Activated T-cell treated with anti-CD3 and anti-CD28 coated beads, Interleukin-2, amount 50 U/mL, for 72 hours (primary cell): ENCODE measurements around the gene TMEM123. TPM values are rescaled to one million over a fixed set of nuclear protein-coding genes. Genes with fewer than 3 reads are reported as not detected.
"Not testable (repeated sequence)": the region's sequence is repeated elsewhere in the genome, so short reads cannot be mapped to it uniquely, and the experiment has no call there.

Experiments used
- ATAC-seq, 2 donors: fragments of 150-1000 bp; cut with Tn5 transposase; replicated peaks in 1 of 2; 2 replicates each; pipeline ENCODE4 v1.10.0; 2021; ENCODE audit warnings: moderate library complexity in 2 of 2, mild to moderate bottlenecking in 1 of 2
- DNase-seq, 2 donors: peaks; one replicate each; pipeline ENCODE4 v3.0.0; 2021 to 2022; ENCODE audit warnings: mixed read lengths in 1 of 2
- H3K27ac Mint-ChIP-seq: one replicate; pipeline ENCODE4 v1.8.0; 2022; ENCODE audit warnings: mild to moderate bottlenecking, moderate library complexity, mixed read lengths
- H3K27me3 Mint-ChIP-seq: one replicate; pipeline ENCODE4 v1.8.0; 2022; ENCODE audit warnings: low read depth, mixed read lengths
- H3K36me3 Mint-ChIP-seq, 2 donors: one replicate each; pipeline ENCODE4 v1.8.0; 2022; ENCODE audit warnings: mixed read lengths in 2 of 2, mild to moderate bottlenecking in 1 of 2; ENCODE audit not compliant: insufficient read depth in 2 of 2
- H3K4me1 Mint-ChIP-seq: one replicate; pipeline ENCODE4 v1.8.0; 2022; ENCODE audit warnings: low read depth, mixed read lengths
- H3K4me3 Mint-ChIP-seq, 2 donors: one replicate each; pipeline ENCODE4 v1.8.0; 2022; ENCODE audit warnings: mild to moderate bottlenecking in 2 of 2, mixed read lengths in 2 of 2, moderate library complexity in 2 of 2
- H3K9me3 Mint-ChIP-seq, 2 donors: one replicate each; pipeline ENCODE4 v1.8.0; 2022; ENCODE audit warnings: mixed read lengths in 2 of 2
- total RNA-seq, 2 donors: library from RNA; stranded (reverse); gene quantifications; one replicate each; pipeline ENCODE4 v1.2.3, GENCODE V29; 2022

The TMEM123 gene
- total RNA-seq, 2 donors from 2014 or later: 279 to 347 TPM

DNA sequence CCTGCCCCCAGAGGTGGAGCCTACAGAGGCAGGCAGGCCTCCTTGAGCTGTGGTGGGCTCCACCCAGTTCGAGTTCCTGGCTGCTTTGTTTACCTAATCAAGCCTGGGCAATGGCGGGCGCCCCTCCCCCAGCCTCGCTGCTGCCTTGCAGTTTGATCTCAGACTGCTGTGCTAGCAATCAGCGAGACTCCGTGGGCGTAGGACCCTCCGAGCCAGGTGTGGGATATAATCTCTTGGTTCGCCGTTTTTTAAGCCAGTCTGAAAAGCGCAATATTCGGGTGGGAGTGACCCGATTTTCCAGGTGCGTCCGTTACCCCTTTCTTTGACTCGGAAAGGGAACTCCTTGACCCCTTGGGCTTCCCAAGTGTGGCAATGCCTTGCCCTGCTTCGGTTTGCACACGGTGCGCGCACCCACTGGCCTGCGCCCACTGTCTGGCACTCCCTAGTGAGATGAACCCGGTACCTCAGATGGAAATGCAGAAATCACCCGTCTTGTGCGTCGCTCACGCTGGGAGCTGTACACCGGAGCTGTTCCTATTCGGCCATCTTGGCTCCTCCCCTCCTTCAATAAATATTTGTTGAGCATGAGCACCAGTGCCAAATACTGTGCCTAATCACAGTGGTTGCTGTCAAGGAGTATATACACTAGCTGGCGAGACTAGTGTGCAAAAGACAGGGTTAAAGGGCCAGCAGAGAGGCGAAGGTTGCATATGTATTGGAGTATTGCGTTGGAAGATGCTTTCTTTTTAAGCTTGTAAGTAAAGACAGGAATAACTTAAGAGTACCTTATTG, 77.7 kb downstream of the TMEM123 start:
- not testable (repeated sequence) for H3K27me3 Mint-ChIP-seq, H3K9me3 Mint-ChIP-seq, H3K27ac Mint-ChIP-seq, ATAC-seq, DNase-seq, H3K4me3 Mint-ChIP-seq
- H3K36me3 Mint-ChIP-seq: peaks cover 10 to 31% of the 10 kb centered on the region in 2 donors
- peaks cover 13% of the 10 kb centered on the region for H3K4me1 Mint-ChIP-seq

DNA sequence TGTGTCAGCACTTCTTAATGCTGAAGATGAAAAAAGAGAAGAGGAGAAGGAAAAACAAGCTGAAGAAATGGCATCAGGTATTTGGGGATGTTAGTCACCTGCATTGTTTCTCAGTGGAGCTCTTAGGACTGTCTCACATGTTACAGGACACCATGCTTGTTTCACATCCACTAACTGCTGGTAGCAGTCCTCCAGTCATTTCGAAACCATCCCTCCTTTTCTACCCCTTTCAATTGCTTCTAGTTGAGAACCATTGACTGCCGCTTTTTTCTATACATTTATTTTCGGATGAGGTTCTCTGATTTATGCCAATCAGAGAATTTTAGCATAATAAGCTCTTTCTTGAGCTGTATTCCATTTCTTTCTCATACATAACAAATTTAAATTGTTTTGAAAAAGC, 84.1 kb downstream of the TMEM123 start:
- ATAC-seq (peak; percentile 87 to 93), DNase-seq (peak in 1 of 2 donors; percentile 12)
- Mint-ChIP-seq H3K4me3 (no peak overlapping the region), H3K27me3 (no peaks in the 10 kb centered on the region), H3K36me3 (peaks cover 19 to 39% of the 10 kb centered on the region in 2 donors), H3K4me1 (peaks cover 38% of the 10 kb centered on the region), H3K27ac (peak overlapping the region; percentile 92), H3K9me3 (no peaks in the 10 kb centered on the region)

DNA sequence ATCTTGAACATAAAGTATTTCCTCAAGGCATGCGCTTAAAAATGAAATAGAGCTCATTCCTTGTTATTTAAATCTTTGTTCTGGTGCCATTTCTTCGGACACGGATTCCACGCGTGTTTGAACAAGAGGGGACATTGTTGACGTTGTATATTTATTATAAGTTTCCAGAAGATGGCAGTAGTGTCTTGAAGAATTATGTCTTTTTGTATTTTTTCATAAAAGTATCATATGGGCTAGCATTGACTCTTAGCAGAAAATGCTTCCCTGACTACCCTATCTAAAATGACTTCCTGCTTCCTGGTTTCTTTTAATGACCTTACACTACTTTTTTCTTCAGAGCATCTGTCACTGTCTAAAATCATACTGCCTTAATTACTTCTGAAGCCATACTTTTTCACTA, 85.2 kb downstream of the TMEM123 start:
- H3K9me3 Mint-ChIP-seq: no peaks in the 10 kb centered on the region
- no peak for DNase-seq
- peak overlapping the region; percentile 92 for H3K27ac Mint-ChIP-seq
- H3K4me1 Mint-ChIP-seq: peaks cover 38% of the 10 kb centered on the region
- no peaks in the 10 kb centered on the region for H3K27me3 Mint-ChIP-seq
- no peak overlapping the region for H3K4me3 Mint-ChIP-seq
- peak in 1 of 2 donors; percentile 31 for ATAC-seq
- peaks cover 19 to 34% of the 10 kb centered on the region in 2 donors for H3K36me3 Mint-ChIP-seq

DNA sequence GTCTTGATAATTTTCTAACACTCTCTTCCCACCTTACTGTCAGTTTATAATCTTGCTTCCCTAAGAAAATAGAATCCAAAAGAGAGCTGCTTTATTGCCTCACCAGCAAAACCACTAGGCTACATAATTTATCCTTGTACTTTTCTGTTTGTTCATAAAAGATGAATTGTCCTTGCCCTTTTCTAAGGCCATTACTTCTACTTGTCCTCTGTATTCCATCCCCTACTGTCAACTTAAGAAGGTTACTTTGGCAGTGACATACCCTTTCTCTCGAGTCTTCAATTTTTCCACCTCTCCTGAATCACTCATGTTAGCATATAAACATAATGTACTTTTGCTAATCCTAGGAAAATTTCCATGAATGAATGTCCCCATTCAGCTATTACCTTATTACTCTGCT, 87.6 kb downstream of the TMEM123 start:
- no peak overlapping the region for H3K4me3 Mint-ChIP-seq
- no peak for ATAC-seq

DNA sequence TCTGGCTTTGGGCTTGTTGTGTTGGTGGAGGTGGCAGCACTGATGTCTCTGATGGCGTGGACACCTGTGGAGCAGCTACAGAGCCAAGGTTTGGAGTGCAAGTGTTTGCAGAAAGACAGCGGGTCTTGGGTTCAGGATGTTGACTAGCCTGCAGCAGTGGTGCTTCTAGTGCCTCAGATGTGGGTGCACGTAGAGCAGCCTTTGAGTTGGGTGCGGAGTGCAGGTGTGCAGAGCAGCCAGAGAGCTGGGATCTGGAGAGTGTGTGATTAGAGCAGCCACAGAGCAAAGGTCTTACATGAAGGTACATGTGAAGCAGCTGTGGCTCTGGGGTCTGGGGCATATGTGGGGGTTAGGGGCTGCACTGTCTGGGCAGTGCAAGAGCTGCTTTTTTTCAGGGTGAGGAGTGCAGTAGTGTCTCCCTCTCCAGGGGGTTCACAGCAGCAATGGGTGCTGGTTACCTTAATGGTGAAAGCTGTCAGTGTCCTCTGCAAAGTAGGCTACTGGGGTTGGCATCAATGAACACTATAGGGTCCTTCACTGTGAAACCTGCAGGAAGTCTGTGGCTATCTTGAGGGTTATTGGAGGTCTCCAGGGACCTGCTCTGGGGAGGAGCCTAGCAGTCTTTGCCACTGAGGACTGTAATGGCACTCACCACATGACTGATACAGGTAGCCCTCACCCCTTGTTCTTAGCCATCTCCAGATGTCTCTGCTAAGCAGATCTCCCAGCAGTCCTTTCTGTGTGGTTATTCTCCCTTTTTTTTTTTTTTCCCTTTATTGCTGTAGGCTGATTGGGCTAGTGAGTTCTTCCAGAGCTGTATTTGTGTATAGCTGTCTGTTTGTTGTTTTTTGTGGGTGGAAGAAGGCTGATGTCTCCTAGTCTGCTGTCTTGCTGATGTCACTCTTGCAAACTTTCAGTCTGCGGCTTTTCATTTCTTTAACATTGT, 91.2 kb downstream of the TMEM123 start:
- peak overlapping the region; percentile 88 for H3K27ac Mint-ChIP-seq
- H3K9me3 Mint-ChIP-seq: peaks cover 2 to 3% of the 10 kb centered on the region in 2 donors
- H3K4me3 Mint-ChIP-seq: peak overlapping the region; percentile 49 to 67
- peak; percentile 85 to 87 for ATAC-seq
- peaks cover 32 to 47% of the 10 kb centered on the region in 2 donors for H3K36me3 Mint-ChIP-seq
- no peaks in the 10 kb centered on the region for H3K27me3 Mint-ChIP-seq
- peaks cover 60% of the 10 kb centered on the region for H3K4me1 Mint-ChIP-seq
- no peak for DNase-seq

More for the DNA sequence above, 87.6 kb downstream of the TMEM123 start:
- peaks cover 53% of the 10 kb centered on the region for H3K4me1 Mint-ChIP-seq
- no peak for DNase-seq
- no peaks in the 10 kb centered on the region for H3K27me3 Mint-ChIP-seq
- H3K9me3 Mint-ChIP-seq: peaks cover 2% of the 10 kb centered on the region in 2 donors
- peaks cover 25 to 45% of the 10 kb centered on the region in 2 donors for H3K36me3 Mint-ChIP-seq
- peak overlapping the region; percentile 25 for H3K27ac Mint-ChIP-seq

DNA sequence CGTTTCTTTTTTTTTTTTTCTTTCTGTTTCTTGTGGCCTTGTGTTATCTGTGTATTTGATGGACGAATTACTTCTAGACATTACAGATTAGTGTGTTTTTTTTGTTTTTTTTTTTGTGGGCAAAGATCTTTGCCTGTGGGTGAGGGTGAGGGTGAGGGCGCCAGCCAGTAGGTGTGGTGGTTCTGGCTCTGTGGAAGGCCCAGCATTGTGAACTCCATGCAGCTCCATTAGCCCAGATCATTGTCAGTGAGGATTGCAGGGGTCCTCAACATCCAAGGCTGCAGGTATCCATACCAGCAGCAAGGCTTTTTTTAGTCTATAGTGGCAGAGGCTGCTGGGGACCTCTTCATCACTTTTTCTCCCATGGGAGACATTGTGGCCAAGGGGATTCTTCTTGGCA, 91.9 kb downstream of the TMEM123 start:
- no peaks in the 10 kb centered on the region for H3K27me3 Mint-ChIP-seq
- H3K36me3 Mint-ChIP-seq: peaks cover 32 to 51% of the 10 kb centered on the region in 2 donors
- H3K4me1 Mint-ChIP-seq: peaks cover 60% of the 10 kb centered on the region
- peak overlapping the region; percentile 49 to 67 for H3K4me3 Mint-ChIP-seq
- peak overlapping the region; percentile 88 for H3K27ac Mint-ChIP-seq
- H3K9me3 Mint-ChIP-seq: peaks cover 2 to 3% of the 10 kb centered on the region in 2 donors
- ATAC-seq (no peak), DNase-seq (no peak)

DNA sequence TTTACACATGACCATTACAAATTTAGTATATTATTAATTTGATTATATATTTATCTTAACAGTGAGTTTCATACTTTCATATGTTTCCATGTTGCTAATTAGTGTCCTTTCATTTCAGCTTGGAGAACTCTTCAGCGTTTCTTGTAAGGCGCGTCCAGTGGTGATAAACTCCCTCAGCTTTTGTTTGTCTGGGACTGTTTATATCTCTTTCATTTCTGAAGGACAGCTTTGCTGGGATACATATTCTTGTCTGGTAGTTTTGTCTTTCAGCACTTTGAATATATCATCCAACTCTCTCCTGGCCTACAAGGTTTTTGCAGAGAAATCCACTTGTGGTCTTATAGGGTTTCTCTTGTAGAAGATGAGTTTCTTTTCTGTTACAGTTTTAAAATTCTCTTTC, 93.2 kb downstream of the TMEM123 start:
- no peak for ATAC-seq
- peaks cover 29 to 50% of the 10 kb centered on the region in 2 donors for H3K36me3 Mint-ChIP-seq

DNA sequence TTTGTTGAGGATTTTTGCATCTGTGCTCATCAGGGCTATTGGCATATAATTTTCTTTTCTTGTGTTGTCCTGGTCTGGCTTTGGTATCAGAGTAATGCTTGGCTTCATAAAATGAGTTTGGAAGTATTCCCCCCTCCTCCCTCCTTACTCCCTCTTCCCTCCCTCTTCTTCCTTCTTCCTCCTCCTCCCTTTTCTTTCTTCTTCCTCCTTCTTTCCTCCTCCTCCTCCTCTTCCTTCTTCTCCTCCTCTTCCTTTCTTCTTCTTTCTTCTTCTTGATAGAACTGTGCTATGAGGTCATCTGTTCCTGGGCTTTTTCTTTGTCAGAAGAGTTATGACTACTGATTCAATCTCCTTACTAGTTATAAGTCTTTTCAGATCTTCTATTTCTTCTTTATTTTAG, 95.4 kb downstream of the TMEM123 start:
- Mint-ChIP-seq H3K9me3 (peaks cover 2 to 3% of the 10 kb centered on the region in 2 donors), H3K4me1 (peaks cover 47% of the 10 kb centered on the region), H3K27me3 (no peaks in the 10 kb centered on the region), H3K4me3 (peak overlapping the region in 1 of 2 donors; percentile 1), H3K36me3 (peaks cover 29 to 53% of the 10 kb centered on the region in 2 donors), H3K27ac (peak overlapping the region; percentile 2)
- ATAC-seq (no peak), DNase-seq (no peak)

More for the DNA sequence above, 93.2 kb downstream of the TMEM123 start:
- DNase-seq: no peak
- Mint-ChIP-seq H3K27me3 (no peaks in the 10 kb centered on the region), H3K27ac (peak overlapping the region; percentile 79), H3K9me3 (peaks cover 2 to 3% of the 10 kb centered on the region in 2 donors), H3K4me3 (no peak overlapping the region), H3K4me1 (peaks cover 50% of the 10 kb centered on the region)

DNA sequence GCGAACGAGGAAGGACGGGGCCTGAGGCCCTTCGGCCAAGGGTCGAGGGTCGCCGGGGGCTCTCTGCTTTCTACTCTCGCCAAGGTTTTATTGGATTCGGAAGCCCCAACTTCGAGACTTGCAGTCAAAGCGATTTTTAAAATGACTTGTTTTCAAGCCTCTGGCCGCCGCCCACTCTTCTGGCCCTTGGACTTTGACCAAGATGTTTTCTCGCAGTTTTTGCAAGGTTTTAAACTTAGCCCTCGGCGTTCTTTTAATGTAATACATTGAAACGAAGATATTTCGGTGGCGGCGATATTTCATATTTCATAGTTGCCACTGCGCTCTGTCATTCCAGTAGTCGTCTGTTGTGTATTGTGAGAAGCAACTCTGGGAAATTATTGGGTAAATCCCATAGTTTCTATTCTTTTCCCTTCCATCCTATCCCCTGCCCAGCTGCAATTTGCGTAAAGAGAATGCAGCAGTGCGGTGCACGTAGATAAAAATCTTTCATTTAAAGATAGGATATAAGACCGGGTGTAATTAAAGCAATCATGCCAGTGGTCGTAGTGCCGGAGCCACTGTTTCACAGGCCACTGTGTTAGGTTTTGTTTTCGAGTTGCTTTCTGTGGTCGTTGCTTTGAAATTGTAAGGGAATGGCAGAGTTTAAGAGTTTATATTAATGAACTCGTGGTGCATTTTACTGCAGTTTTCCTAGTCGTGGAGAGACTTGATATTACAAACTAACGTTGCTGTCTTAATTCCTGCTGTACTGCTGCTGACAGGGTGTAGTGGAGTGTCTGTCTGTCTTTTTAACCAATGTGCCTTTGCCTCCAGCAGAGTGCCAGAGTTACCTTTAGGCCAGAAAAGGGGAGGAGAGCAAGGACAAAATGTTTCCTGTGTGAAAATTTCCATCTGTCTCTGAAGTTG, 104.8 kb downstream of the TMEM123 start:
- Mint-ChIP-seq H3K36me3 (peaks cover 4 to 25% of the 10 kb centered on the region in 2 donors), H3K27me3 (no peaks in the 10 kb centered on the region), H3K4me3 (peak overlapping the region; percentile 95 to 100), H3K4me1 (peaks cover 54% of the 10 kb centered on the region), H3K9me3 (no peaks in the 10 kb centered on the region), H3K27ac (peak overlapping the region; percentile 100)
- peak; percentile 3 to 13 for ATAC-seq
- DNase-seq: peak in 1 of 2 donors; percentile 10

DNA sequence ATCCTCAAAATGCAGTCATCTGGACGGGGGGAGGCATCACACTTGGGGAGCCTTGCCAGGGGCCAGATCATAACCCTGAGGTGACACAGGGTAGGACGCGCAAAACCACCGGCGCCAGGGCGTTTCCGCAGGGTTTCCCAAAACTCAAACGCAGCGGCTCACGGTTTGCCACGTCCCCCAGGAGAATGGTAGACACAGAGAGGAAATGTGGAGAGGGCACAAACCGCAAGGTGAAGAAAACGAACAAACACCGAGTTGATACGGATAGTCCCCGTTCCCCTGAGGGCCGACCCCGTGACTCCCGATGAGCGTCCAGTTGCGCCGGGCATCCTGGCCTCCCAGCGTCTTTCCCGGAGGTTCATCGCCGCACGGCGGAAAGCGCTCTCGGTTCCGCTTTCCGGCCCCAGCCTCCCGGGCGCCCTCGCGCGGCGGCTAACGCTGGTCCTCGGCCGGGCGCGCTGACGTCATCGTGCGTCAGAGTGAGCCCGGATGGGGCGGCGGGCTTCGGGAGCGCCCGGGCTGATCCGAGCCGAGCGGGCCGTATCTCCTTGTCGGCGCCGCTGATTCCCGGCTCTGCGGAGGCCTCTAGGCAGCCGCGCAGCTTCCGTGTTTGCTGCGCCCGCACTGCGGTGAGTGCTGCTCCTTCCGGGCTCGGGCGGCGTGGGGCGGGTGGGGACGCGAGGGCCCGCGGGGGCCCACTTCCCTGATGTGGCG, 105.7 kb downstream of the TMEM123 start, which contains the start of gene BIRC2:
TSS of gene BIRC2 (plus strand) at position 467 of the 714 bp plus-strand sequence. CDS start 2,641 bp downstream, outside the sequence.
- Mint-ChIP-seq H3K27ac (peak within 1 kb of the TSS; percentile 100), H3K4me1 (peaks cover 56% of the 10 kb centered on the region), H3K9me3 (no peaks in the 10 kb centered on the region), H3K27me3 (no peaks in the 10 kb centered on the region), H3K36me3 (peaks cover 4 to 22% of the 10 kb centered on the region in 2 donors), H3K4me3 (peak within 1 kb of the TSS; percentile 95 to 100)
- DNase-seq (peak; percentile 96 to 98), ATAC-seq (peak; percentile 90 to 93)

DNA sequence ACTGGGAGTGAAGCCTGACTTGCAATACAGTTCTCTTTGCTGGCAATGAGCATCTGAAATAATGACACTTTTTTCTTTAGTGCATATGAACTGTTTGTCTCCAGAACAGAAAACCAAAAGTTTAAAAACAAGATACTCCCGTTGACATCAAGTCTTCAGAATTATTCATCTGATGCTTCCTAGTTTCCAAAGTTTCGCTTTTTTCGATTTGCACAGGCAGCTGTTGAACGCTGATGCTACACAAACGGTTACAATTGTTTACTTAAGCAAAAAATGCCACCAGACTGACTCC, 106.2 kb downstream of the TMEM123 start:
- Mint-ChIP-seq H3K9me3 (no peaks in the 10 kb centered on the region), H3K36me3 (peaks cover 2 to 20% of the 10 kb centered on the region in 2 donors), H3K27ac (peak overlapping the region; percentile 100), H3K4me1 (peaks cover 60% of the 10 kb centered on the region), H3K4me3 (peak overlapping the region; percentile 95 to 100), H3K27me3 (no peaks in the 10 kb centered on the region)
- DNase-seq (no peak), ATAC-seq (no peak)
